GM19239 (cell line): ENCODE results near the gene SPATA32.

ENCODE experiments used
- DNase-seq: peaks from one replicate; pipeline ENCODE4 v3.0.0; 2011; ENCODE audit warnings: low spot score; ENCODE audit not compliant: insufficient read length
- FAIRE-seq: peaks from 2 replicates; lab custom pipeline; 2011; peaks lifted over from hg19 to GRCh38; lab: Jason Lieb, UNC

SPATA32 gene

GRCh38 chr17:45222014-45222288 lies 39.9 kb downstream of the SPATA32 start:
- no peak for DNase-seq
- no peak for FAIRE-seq

- DNase-seq (no peak), FAIRE-seq (no peak)
Observed at GRCh38 chr17:45221081-45222013, 40.5 kb downstream of the SPATA32 start, which contains the start of gene FMNL1. Gene FMNL1, plus strand, starts transcription at chr17:45221885. Its CDS starts 240 bp downstream, at chr17:45222125.

- peak; percentile 26 for FAIRE-seq
- no peak for DNase-seq
Observed at GRCh38 chr17:45220079-45220478, 41.8 kb downstream of the SPATA32 start.

GRCh38 chr17:45218895-45219661 lies 42.8 kb downstream of the SPATA32 start:
- DNase-seq (no peak), FAIRE-seq (peak; percentile 100)
